PC-9 (cell line): Measurements from ENCODE around the gene DST. TPM values are rescaled to one million over a fixed set of nuclear protein-coding genes. Genes with fewer than 3 reads are reported as not detected.

Source experiments
- BruUV-seq: library from RNA; stranded (reverse); fragments of 400-500 nt; replicated peaks from 2 replicates; lab custom pipeline; 2021; lab: Mats Ljungman, UMichigan
- CTCF ChIA-PET: fragments of 300-600 bp; sonication (Branson Sonifier 250); formaldehyde crosslinking; loops from one replicate; lab custom pipeline; 2022; ENCODE audit warnings: antibody characterized with exemption; lab: Charles Lee
- POLR2A ChIA-PET: fragments of 300-600 bp; sonication (Branson Sonifier 250); formaldehyde crosslinking; loops from one replicate; lab custom pipeline; 2022; ENCODE audit warnings: antibody characterized with exemption; ENCODE audit not compliant: unreplicated experiment; lab: Charles Lee
- DNase-seq, 2 experiments: peaks; one replicate each; pipeline versions ENCODE4 v3.0.0 to v3.0.0-alpha.2; 2015 to 2022; ENCODE audit warnings: mixed read lengths in 1 of 2
- H2AFZ ChIP-seq: fragments of 200-600 bp; sonication (generic); 2 replicates; pipeline ENCODE4 v1.8.1; 2017; ENCODE audit warnings: antibody characterized with exemption
- H3F3A ChIP-seq: fragments of 200-600 bp; sonication (generic); 2 replicates; pipeline ENCODE4 v1.8.1; 2017; ENCODE audit warnings: antibody characterized with exemption, mild to moderate bottlenecking, low read depth; ENCODE audit not compliant: insufficient read depth
- H3K27ac ChIP-seq: fragments of 200-600 bp; sonication (generic); 2 replicates; pipeline ENCODE4 v1.6.1; 2016; ENCODE audit warnings: mixed run types
- H3K27me3 ChIP-seq: fragments of 200-600 bp; sonication (generic); 2 replicates; pipeline ENCODE4 v1.6.1; 2016; ENCODE audit warnings: low read depth, mixed run types; ENCODE audit not compliant: insufficient read depth
- H3K36me3 ChIP-seq: fragments of 200-600 bp; sonication (generic); 2 replicates; pipeline ENCODE4 v1.6.1; 2016; ENCODE audit warnings: low read depth, mixed run types
- H3K4me1 ChIP-seq: fragments of 200-600 bp; sonication (generic); replicated peaks from 2 replicates; pipeline ENCODE4 v1.6.1; 2016; ENCODE audit warnings: mixed run types; ENCODE audit not compliant: insufficient read depth
- H3K4me2 ChIP-seq: fragments of 200-600 bp; sonication (generic); 2 replicates; pipeline ENCODE4 v1.6.1; 2017; ENCODE audit warnings: mixed run types
- H3K4me3 ChIP-seq: fragments of 200-600 bp; sonication (generic); 2 replicates; pipeline ENCODE4 v1.6.1; 2016; ENCODE audit warnings: mixed run types
- H3K79me2 ChIP-seq: fragments of 200-600 bp; sonication (generic); 2 replicates; pipeline ENCODE4 v1.6.1; 2017; ENCODE audit warnings: low read depth, mixed run types
- H3K9me2 ChIP-seq: fragments of 200-600 bp; sonication (generic); 2 replicates; pipeline ENCODE4 v1.8.1; 2017; ENCODE audit warnings: mild to moderate bottlenecking; ENCODE audit not compliant: insufficient read depth
- H3K9me3 ChIP-seq: fragments of 200-600 bp; sonication (generic); 2 replicates; pipeline ENCODE4 v1.8.1; 2016; ENCODE audit warnings: low read depth; ENCODE audit not compliant: insufficient read depth
- H4K20me1 ChIP-seq: fragments of 200-600 bp; sonication (generic); 2 replicates; pipeline ENCODE4 v1.8.1; 2017; ENCODE audit not compliant: insufficient read depth
- EZH2 ChIP-seq: fragments of 200-600 bp; sonication (generic); IDR thresholded peaks from 2 replicates; pipeline ENCODE4 v1.8.0; 2017; ENCODE audit warnings: antibody characterized with exemption, low read depth
- intact Hi-C: fragments of 100-400 bp; cut with micrococcal nuclease; formaldehyde crosslinking; loops from one replicate; pipeline ENCODE4 v1.10.0; 2022; ENCODE audit not compliant: unreplicated experiment
- total RNA-seq: library from RNA; stranded (reverse); gene quantifications from 2 replicates; pipeline ENCODE4 v1.2.3, GENCODE V29; 2021
- TF ChIP-seq, protein P1 (sequence below): fragments of 200-600 bp; sonication (generic); conservative IDR thresholded peaks from 2 replicates; pipeline ENCODE4 v1.6.1; 2017; ENCODE audit warnings: mixed run types, antibody characterized with exemption, mild to moderate bottlenecking, moderate library complexity

DST gene
- total RNA-seq, 1 experiment from 2014 or later, result 217 TPM

- no peaks in the 10 kb centered on the region for H4K20me1 ChIP-seq
- intact Hi-C loops, result loop anchor here (5.0 kb wide), 2 partner anchors 128 to 208 kb away; no protein-coding TSS in a partner anchor
- peaks cover 11% of the 10 kb centered on the region; the same call in 1 of the 2 replicates for H3F3A ChIP-seq
- H3K4me2 ChIP-seq, result no peak overlapping the region
- no peaks in the 10 kb centered on the region for H3K79me2 ChIP-seq
- no TSS peak for BruUV-seq
- no peak for DNase-seq
- ChIA-PET CTCF (no interaction called here), POLR2A (interaction anchor here (0.6 kb wide), 3 partner anchors 54 to 563 kb away, joined by 4 to 12 read pairs (median 10); no protein-coding TSS in a partner anchor)
- no peaks in the 10 kb centered on the region for H3K9me2 ChIP-seq
- H3K4me3 ChIP-seq, result no peak overlapping the region
- no peaks in the 10 kb centered on the region for H3K27me3 ChIP-seq
- no peaks in the 10 kb centered on the region for H3K9me3 ChIP-seq
- TF ChIP-seq EZH2, result no peak
- TF ChIP-seq, protein P1, sequence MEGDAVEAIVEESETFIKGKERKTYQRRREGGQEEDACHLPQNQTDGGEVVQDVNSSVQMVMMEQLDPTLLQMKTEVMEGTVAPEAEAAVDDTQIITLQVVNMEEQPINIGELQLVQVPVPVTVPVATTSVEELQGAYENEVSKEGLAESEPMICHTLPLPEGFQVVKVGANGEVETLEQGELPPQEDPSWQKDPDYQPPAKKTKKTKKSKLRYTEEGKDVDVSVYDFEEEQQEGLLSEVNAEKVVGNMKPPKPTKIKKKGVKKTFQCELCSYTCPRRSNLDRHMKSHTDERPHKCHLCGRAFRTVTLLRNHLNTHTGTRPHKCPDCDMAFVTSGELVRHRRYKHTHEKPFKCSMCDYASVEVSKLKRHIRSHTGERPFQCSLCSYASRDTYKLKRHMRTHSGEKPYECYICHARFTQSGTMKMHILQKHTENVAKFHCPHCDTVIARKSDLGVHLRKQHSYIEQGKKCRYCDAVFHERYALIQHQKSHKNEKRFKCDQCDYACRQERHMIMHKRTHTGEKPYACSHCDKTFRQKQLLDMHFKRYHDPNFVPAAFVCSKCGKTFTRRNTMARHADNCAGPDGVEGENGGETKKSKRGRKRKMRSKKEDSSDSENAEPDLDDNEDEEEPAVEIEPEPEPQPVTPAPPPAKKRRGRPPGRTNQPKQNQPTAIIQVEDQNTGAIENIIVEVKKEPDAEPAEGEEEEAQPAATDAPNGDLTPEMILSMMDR, result no peak
- no peak overlapping the region for H3K27ac ChIP-seq
- no peak overlapping the region for H2AFZ ChIP-seq
- peaks cover 12% of the 10 kb centered on the region; the same call in 1 of the 2 replicates for H3K4me1 ChIP-seq
- H3K36me3 ChIP-seq, result peaks cover 56% of the 10 kb centered on the region
Measured at GRCh38 chr6:56644366-56644765, 1.7 kb upstream of the DST start.

DNA sequence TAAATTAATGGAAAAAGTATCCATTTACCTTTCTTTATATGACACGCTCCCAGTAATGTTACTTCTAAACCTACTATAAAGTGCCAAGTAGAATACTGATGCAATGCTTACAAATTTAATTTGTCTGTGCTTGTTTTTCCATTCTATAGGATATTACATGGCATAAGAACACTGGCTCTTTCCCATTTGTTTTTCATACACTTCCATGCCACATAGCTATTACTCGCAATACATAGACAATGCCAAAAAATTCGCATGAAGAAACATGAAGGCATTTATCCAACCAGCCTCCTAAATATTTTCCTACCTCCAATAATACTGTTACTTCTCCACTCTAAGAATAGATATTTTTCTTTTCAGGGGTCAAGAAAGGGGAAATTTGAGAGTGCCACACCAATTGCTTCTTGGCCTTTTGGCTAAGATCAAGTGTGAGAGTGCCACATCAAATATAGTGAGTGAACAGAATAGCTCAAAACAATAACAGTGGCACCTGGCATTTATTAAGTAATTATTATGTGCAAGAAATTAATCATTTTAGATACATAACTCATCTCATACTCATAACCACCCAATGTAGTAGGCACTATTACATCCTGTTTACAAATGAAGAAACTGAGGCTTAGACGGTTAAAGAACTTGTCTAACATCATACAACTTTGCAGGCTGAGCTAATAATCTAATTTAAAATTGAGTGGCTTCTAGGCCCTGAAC is 845 bp upstream of the DST start:
- Histone ChIP-seq H4K20me1 (no peaks in the 10 kb centered on the region), H3F3A (peaks cover 18% of the 10 kb centered on the region; the same call in 1 of the 2 replicates), H3K79me2 (no peaks in the 10 kb centered on the region), H3K9me3 (no peaks in the 10 kb centered on the region), H3K4me3 (no peak overlapping the region), H3K9me2 (no peaks in the 10 kb centered on the region), H2AFZ (no peak overlapping the region), H3K27ac (peak overlapping the region; percentile 0; the same call in 1 of the 2 replicates), H3K4me1 (peaks cover 11% of the 10 kb centered on the region; the same call in 1 of the 2 replicates), H3K27me3 (no peaks in the 10 kb centered on the region), H3K4me2 (no peak overlapping the region), H3K36me3 (peaks cover 55% of the 10 kb centered on the region)
- no peak for TF ChIP-seq EZH2
- TF ChIP-seq, protein P1, result no peak
- CTCF ChIA-PET, result interaction anchor here (1.0 to 1.6 kb wide), 5 partner anchors 47 to 208 kb away, joined by 3 to 5 read pairs (median 4); no protein-coding TSS in a partner anchor
- intact Hi-C loops, result loop anchor here (5.0 kb wide), 2 partner anchors 129 to 209 kb away; no protein-coding TSS in a partner anchor
- POLR2A ChIA-PET, result interaction anchor here (0.7 kb wide), 1 partner anchor 631 kb away, joined by 3 read pairs; no protein-coding TSS in a partner anchor
- no TSS peak for BruUV-seq
- DNase-seq, result no peak

GRCh38 chr6:56640374-56640773 is 2.3 kb downstream of the DST start:
- no peak for DNase-seq
- BruUV-seq, result no TSS peak
- H3K79me2 ChIP-seq, result no peaks in the 10 kb centered on the region
- ChIA-PET CTCF (interaction anchor here (0.9 kb wide), 1 partner anchor 262 kb away, joined by 4 read pairs; no protein-coding TSS in a partner anchor), POLR2A (no interaction called here)
- TF ChIP-seq, protein P1, result no peak
- TF ChIP-seq EZH2, result no peak
- H3K27ac ChIP-seq, result no peak overlapping the region
- peaks cover 18% of the 10 kb centered on the region; the same call in 1 of the 2 replicates for H3F3A ChIP-seq
- H2AFZ ChIP-seq, result no peak overlapping the region
- no peak overlapping the region for H3K4me2 ChIP-seq
- intact Hi-C loops, result loop anchor here (5.0 kb wide), 2 partner anchors 132 to 212 kb away; no protein-coding TSS in a partner anchor
- H3K4me1 ChIP-seq, result peaks cover 11% of the 10 kb centered on the region; the same call in 1 of the 2 replicates
- H3K27me3 ChIP-seq, result no peaks in the 10 kb centered on the region
- H3K9me2 ChIP-seq, result no peaks in the 10 kb centered on the region
- H3K9me3 ChIP-seq, result no peaks in the 10 kb centered on the region
- no peaks in the 10 kb centered on the region for H4K20me1 ChIP-seq
- no peak overlapping the region for H3K4me3 ChIP-seq
- peaks cover 32% of the 10 kb centered on the region for H3K36me3 ChIP-seq
